Measurements from ENCODE around the gene MMADHC.

Gene MMADHC

GRCh38 chr2:149526689-149527088 lies 60.9 kb downstream of the MMADHC start:
- no peak for TF ChIP-seq CTCF (IDR thresholded peaks at IDR 0.05; ENCODE audit: insufficient read depth, missing control alignments)
- DNase-seq (ENCODE audit: insufficient read length, low spot score) (no peak), FAIRE-seq (no peak)

DNA sequence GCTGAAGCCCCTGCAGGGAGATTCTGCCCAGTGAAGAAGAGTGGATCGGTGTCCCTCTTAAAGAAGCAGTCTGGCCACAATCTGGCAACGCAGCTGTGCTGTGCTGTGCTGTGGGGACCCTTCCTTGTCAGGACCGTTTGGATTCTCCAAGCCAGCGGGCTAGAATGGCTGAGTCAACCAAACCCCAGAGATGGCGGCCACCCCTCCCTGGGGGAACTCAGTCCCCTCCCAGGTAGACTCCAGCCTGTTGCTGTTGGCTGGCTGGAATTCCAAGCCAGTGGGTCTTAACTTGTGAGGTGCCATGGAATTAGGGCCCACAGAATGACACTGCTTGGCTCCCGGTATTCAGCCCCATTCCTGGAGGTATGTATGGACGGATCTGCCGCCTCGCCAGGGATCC lies 62.3 kb downstream of the MMADHC start:
- no peak for TF ChIP-seq CTCF (IDR thresholded peaks at IDR 0.05; ENCODE audit: insufficient read depth, missing control alignments)
- FAIRE-seq (no peak), DNase-seq (ENCODE audit: insufficient read length, low spot score) (no peak)
